Measurements from ENCODE around the gene TCEA2.

DNA sequence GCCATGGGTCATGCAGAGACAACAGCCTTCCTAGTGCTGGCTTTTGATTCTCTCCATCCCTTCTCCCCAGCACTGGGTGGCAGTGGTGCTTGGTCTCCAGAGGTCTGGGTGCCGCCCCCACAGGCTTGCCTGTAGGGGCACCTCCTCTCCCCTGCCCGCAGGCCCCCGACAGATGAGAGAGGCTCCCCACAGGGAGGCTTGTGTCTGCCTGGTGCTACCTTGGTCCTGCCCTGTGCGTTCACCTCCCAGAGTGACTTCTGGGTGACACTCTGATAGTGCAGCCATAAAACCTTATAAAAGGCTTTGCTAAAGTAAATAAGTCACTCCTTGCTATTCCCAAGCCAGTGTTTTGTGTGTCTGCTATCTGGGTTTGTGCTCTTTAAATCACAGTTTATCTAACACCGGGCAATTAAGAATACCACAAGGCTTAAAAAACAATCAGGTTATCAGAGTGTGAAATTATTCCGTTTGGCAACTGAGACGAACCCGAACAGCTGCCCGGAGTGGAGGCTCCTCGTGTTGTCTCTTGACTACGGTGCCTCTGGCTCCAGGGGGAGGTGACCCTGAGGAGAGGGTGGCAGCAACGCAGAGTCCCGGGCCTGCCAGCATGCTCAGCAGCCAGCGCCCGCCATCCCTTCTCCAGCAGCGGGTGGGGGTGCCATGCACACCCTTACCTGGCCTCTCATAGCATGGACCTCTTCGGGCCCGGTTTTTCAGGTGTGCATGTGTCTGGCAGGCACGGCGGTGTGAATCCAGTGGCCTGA lies 32.4 kb upstream of the TCEA2 start:
- TF ChIP-seq EZH2 (IDR thresholded peaks at IDR 0.05; ENCODE audit: borderline replicate concordance, insufficient read depth, low read length, poor library complexity, severe bottlenecking) (no peak), RAD21 (conservative IDR thresholded peaks at IDR 0.05) (no peak), POLR2AphosphoS5 (IDR thresholded peaks at IDR 0.05) (no peak), EP300 (conservative IDR thresholded peaks at IDR 0.05; ENCODE audit: poor library complexity, severe bottlenecking) (no peak), TAF1 (IDR thresholded peaks at IDR 0.05; ENCODE audit: low read depth) (no peak), MXI1 (conservative IDR thresholded peaks at IDR 0.05; ENCODE audit: poor library complexity, severe bottlenecking) (no peak), SMC3 (conservative IDR thresholded peaks at IDR 0.05; ENCODE audit: poor library complexity) (no peak)
- TF ChIP-seq, protein P1, sequence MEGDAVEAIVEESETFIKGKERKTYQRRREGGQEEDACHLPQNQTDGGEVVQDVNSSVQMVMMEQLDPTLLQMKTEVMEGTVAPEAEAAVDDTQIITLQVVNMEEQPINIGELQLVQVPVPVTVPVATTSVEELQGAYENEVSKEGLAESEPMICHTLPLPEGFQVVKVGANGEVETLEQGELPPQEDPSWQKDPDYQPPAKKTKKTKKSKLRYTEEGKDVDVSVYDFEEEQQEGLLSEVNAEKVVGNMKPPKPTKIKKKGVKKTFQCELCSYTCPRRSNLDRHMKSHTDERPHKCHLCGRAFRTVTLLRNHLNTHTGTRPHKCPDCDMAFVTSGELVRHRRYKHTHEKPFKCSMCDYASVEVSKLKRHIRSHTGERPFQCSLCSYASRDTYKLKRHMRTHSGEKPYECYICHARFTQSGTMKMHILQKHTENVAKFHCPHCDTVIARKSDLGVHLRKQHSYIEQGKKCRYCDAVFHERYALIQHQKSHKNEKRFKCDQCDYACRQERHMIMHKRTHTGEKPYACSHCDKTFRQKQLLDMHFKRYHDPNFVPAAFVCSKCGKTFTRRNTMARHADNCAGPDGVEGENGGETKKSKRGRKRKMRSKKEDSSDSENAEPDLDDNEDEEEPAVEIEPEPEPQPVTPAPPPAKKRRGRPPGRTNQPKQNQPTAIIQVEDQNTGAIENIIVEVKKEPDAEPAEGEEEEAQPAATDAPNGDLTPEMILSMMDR (IDR thresholded peaks at IDR 0.05; ENCODE audit: poor library complexity, severe bottlenecking), result no peak
- TF ChIP-seq, protein P2, sequence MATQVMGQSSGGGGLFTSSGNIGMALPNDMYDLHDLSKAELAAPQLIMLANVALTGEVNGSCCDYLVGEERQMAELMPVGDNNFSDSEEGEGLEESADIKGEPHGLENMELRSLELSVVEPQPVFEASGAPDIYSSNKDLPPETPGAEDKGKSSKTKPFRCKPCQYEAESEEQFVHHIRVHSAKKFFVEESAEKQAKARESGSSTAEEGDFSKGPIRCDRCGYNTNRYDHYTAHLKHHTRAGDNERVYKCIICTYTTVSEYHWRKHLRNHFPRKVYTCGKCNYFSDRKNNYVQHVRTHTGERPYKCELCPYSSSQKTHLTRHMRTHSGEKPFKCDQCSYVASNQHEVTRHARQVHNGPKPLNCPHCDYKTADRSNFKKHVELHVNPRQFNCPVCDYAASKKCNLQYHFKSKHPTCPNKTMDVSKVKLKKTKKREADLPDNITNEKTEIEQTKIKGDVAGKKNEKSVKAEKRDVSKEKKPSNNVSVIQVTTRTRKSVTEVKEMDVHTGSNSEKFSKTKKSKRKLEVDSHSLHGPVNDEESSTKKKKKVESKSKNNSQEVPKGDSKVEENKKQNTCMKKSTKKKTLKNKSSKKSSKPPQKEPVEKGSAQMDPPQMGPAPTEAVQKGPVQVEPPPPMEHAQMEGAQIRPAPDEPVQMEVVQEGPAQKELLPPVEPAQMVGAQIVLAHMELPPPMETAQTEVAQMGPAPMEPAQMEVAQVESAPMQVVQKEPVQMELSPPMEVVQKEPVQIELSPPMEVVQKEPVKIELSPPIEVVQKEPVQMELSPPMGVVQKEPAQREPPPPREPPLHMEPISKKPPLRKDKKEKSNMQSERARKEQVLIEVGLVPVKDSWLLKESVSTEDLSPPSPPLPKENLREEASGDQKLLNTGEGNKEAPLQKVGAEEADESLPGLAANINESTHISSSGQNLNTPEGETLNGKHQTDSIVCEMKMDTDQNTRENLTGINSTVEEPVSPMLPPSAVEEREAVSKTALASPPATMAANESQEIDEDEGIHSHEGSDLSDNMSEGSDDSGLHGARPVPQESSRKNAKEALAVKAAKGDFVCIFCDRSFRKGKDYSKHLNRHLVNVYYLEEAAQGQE (IDR thresholded peaks at IDR 0.05; ENCODE audit: borderline replicate concordance), result no peak
